ENCODE measurements around the gene GSTA1. TPM values are rescaled to one million over a fixed set of nuclear protein-coding genes. Genes with fewer than 3 reads are reported as not detected.
"Not testable (repeated sequence)": the region's sequence is repeated elsewhere in the genome, so short reads cannot be mapped to it uniquely, and the experiment has no call there.

Gene GSTA1
- total and polyA plus RNA-seq, 2 experiments from 2014 or later = 0.67 TPM; not detected in 1

DNA sequence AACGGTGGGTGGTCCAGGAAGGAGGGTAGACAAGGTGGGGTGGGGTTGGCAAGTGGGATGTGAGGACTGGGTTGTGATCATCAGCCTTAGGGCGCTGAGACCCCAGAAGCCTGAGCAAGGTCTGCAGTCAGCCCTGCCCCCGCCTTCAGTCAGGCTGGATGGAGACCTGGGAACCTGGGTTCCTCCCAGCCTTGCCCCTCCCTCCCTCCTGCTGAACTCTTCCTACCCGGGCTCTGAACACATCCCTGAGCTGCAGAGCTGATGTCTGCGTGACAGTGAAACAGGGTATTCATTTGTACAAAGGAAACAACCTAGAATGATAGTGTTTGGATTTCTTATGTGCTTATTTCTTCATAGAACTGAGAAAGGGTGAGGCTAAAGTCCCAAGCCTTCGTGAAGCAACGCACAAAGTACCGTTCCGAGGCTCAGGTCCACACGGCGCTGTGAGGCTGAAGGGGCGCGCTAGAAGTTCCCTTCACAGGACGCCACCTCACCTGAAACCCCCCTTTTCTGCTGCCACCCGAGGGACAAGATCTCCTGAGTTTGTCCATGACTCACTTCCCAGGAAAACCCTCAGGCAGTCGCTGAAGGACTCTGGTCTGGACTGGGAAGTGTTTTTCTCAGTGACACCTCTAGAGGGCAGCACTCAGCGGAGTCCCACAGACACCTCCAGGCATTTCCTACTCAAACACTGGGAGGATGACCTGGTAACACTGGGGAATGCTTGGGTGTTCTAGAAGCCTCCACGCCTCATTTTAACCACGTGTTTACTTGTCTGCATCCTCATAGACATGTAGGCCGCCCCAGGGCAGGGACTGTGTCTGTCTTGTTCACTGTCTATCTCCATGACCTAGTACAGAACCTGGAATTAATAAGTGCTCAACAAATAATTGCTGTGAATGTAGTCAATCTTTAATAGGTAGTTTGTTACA, 35.8 kb upstream of the GSTA1 start:
- Histone ChIP-seq H3K36me3 (no peaks in the 10 kb centered on the region), H3K9me3 (ENCODE audit: low read depth) (no peaks in the 10 kb centered on the region), H3K27ac (no peak overlapping the region), H3K27me3 (no peaks in the 10 kb centered on the region), H3K4me3 (no peak overlapping the region), H3K4me1 (ENCODE audit: low read depth) (no peaks in the 10 kb centered on the region)
- TF ChIP-seq, protein P1, sequence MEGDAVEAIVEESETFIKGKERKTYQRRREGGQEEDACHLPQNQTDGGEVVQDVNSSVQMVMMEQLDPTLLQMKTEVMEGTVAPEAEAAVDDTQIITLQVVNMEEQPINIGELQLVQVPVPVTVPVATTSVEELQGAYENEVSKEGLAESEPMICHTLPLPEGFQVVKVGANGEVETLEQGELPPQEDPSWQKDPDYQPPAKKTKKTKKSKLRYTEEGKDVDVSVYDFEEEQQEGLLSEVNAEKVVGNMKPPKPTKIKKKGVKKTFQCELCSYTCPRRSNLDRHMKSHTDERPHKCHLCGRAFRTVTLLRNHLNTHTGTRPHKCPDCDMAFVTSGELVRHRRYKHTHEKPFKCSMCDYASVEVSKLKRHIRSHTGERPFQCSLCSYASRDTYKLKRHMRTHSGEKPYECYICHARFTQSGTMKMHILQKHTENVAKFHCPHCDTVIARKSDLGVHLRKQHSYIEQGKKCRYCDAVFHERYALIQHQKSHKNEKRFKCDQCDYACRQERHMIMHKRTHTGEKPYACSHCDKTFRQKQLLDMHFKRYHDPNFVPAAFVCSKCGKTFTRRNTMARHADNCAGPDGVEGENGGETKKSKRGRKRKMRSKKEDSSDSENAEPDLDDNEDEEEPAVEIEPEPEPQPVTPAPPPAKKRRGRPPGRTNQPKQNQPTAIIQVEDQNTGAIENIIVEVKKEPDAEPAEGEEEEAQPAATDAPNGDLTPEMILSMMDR (IDR thresholded peaks at IDR 0.05; ENCODE audit: low read depth, low read length) = peak; percentile 82
- peak; percentile 56 to 75 for DNase-seq (ENCODE audit: low read depth in 1 of 2, low spot score in 1 of 2)

DNA sequence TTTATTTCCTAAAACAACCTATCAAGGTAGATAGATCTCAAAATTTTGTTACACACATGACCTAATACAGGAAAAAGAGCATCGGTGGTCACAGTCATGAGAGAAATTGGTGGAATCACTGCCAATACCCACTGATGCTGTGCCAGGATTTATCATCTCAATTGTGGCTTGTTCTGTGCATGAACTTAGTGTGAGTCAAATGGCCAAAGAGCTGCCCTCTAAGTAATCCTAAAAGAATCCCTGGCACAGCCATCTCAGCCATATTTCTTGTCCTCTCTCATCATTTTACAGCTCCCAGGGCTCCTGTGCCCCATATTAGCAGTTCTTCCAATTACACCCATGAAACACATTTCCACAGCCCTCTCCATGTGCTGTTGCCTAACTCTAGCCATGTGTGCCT, 30.9 kb upstream of the GSTA1 start:
- Histone ChIP-seq H3K27ac (no peak overlapping the region), H3K9me3 (ENCODE audit: low read depth) (no peaks in the 10 kb centered on the region), H3K4me3 (no peak overlapping the region), H3K4me1 (ENCODE audit: low read depth) (no peaks in the 10 kb centered on the region), H3K27me3 (no peaks in the 10 kb centered on the region), H3K36me3 (no peaks in the 10 kb centered on the region)
- DNase-seq (ENCODE audit: low read depth in 1 of 2, low spot score in 1 of 2) = no peak
- TF ChIP-seq, protein P1 (IDR thresholded peaks at IDR 0.05; ENCODE audit: low read depth, low read length) = no peak

DNA sequence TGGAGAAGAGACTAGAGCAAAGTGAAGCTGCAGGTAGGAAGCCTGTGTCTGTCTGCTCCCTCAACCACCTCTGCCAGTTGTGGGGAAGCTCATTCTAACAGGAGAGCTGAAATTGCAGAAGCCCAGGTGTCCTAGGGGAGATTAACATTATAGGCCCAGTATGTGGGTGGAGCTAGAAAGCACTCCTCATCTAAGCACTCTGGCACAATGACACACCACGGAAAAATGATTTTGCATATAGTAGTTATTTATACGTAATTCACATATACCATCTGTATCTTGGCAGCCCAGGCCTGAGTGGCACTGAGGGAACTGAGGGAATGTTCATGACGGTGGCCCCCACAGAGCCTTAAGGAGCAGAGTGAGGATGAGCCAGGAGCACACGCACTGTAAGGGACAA, 27.3 kb upstream of the GSTA1 start:
- not testable (repeated sequence) for DNase-seq (ENCODE audit: low read depth in 1 of 2, low spot score in 1 of 2); H3K4me3 ChIP-seq; H3K36me3 ChIP-seq; H3K4me1 ChIP-seq (ENCODE audit: low read depth); H3K9me3 ChIP-seq (ENCODE audit: low read depth); H3K27ac ChIP-seq; H3K27me3 ChIP-seq

DNA sequence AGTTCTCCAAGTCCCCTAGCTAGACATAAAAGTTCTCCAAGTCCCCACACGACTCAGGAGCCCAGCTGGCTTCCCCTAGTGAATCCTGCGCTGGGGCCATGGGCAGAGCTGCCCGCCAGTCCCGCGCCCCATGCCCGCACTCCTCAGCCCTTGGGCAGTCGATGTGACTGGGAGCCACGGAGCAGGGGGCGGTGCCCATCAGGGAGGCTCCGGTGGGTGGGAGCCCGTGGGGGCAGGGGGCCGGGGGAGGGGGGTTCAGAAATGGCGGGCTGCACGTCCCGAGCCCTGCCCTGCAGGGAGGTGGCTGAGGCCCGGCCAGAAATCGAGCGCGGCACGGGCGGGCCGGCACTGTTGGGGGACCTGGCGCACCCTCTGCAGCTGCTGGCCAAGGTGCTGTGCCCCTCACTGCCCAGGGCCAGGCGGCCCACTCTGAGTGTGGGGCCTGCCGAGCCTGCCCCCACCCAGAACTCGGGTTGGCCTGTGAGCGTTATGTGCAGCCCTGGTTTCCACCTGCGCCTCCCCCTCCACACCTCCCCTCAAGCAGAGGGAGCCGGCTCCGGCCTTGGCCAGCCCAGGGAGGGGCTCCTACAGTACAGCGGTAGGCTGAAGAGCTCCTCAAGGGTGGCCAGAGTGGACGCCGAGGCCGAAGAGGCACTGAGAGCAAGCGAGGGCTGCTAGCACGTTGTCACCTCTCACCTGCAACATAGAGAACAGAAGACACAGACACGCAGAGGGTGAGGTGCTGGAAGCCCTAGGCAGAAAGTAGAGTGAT, 25.6 kb upstream of the GSTA1 start:
- Histone ChIP-seq H3K4me3 (no peak overlapping the region), H3K27ac (no peak overlapping the region), H3K27me3 (no peaks in the 10 kb centered on the region), H3K9me3 (ENCODE audit: low read depth) (no peaks in the 10 kb centered on the region), H3K4me1 (ENCODE audit: low read depth) (no peaks in the 10 kb centered on the region), H3K36me3 (no peaks in the 10 kb centered on the region)
- TF ChIP-seq, protein P1 (IDR thresholded peaks at IDR 0.05; ENCODE audit: low read depth, low read length) = no peak
- DNase-seq (ENCODE audit: low read depth in 1 of 2, low spot score in 1 of 2) = no peak

DNA sequence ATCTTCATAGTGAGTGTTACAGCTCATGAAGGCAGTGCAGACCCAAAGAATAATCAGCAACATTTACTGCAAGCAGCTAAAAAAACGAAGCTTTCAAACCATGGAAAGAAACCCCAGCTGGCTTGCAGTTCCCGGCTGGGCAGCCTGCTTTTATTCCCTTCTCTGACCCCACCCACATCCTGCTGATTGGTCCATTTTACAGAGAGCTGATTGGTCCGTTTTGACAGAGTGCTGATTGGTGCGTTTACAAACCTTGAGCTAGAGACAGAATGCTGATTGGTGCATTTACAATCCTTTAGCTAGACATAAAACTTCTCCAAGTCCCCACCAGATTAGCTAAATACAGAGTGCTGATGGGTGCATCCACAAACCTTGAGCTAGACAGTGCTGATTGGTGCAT, 25.0 kb upstream of the GSTA1 start:
- not testable (repeated sequence) for H3K27ac ChIP-seq, H3K27me3 ChIP-seq

DNA sequence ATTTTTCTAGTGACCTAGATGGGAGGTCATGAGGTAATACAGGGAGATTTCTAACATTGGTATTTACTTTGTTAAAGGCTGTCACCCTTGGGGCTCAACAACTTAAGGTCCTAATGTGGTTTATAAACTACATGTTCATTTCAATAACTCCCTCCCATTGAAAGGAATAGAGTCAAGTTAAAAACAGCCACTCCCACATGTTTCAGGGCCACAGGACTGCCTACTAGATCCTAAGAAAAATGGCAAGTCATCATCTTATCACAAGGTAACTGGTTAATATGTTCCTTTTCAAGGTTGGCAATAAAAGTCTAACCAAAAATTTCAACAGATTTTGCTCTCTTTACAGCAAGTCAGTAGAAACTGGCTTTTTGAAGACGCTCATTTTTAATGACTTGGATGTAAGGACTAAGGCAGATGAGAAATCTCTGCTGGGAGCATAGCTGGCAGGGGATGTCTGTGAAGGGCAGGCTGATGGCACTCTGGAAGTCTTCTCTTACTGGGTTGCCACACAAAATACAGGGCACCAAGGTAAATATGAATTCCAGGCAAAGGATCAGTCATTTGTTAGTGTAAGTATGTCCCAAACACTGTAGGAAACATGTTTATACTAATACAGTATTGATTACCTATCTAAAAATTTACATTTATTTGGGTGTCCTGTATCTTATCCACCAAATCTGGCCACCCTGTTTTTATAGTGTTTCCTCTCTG, 23.6 kb upstream of the GSTA1 start:
- H3K4me3 ChIP-seq; H3K27me3 ChIP-seq; H3K27ac ChIP-seq; H3K9me3 ChIP-seq (ENCODE audit: low read depth); H3K4me1 ChIP-seq (ENCODE audit: low read depth); H3K36me3 ChIP-seq; DNase-seq (ENCODE audit: low read depth in 1 of 2, low spot score in 1 of 2): not testable (repeated sequence)

More for the DNA sequence above, 25.0 kb upstream of the GSTA1 start:
- H3K4me3 ChIP-seq; H3K36me3 ChIP-seq; DNase-seq (ENCODE audit: low read depth in 1 of 2, low spot score in 1 of 2); H3K9me3 ChIP-seq (ENCODE audit: low read depth); H3K4me1 ChIP-seq (ENCODE audit: low read depth): not testable (repeated sequence)

All from cardiac muscle cell (in vitro differentiated cells and primary cell).